Tibial artery (tissue), 4 donors: ENCODE data around the gene NRL.

Experiments used
- DNase-seq, 2 donors: peaks; one replicate each; pipeline ENCODE4 v3.0.0-alpha.2; 2019
- H3K27ac ChIP-seq, 2 donors: fragments of 200-600 bp; sonication (generic) in 1 of 2; 1 replicate in 1 of 2; 2 replicates in 1 of 2; pipeline ENCODE4 v1.5.1; 2018 to 2019; ENCODE audit warnings: mild to moderate bottlenecking in 1 of 2
- H3K27me3 ChIP-seq, 2 donors: fragments of 200-600 bp; sonication (generic) in 1 of 2; one replicate each; pipeline versions ENCODE4 v1.5.1 to v1.6.0; 2016 to 2019
- H3K36me3 ChIP-seq, 3 donors: fragments of 200-600 bp; sonication (generic) in 2 of 3; one replicate each; pipeline ENCODE4 v1.5.1; 2016 to 2019; ENCODE audit warnings: mild to moderate bottlenecking in 2 of 3
- H3K4me1 ChIP-seq, 4 donors: fragments of 200-600 bp; sonication (generic) in 2 of 4; 1 replicate in 3 of 4; 2 replicates in 1 of 4; pipeline ENCODE4 v1.5.1; 2016 to 2019
- H3K4me3 ChIP-seq, 2 donors: fragments of 200-600 bp; sonication (generic) in 1 of 2; 1 replicate in 1 of 2; 2 replicates in 1 of 2; pipeline ENCODE4 v1.5.1; 2018 to 2019; ENCODE audit warnings: mild to moderate bottlenecking in 2 of 2
- H3K9me3 ChIP-seq, 3 donors: fragments of 200-600 bp; sonication (generic) in 1 of 3; one replicate each; pipeline ENCODE4 v1.5.1; 2016 to 2019
- intact Hi-C: fragments of 100-400 bp; cut with DNase I; formaldehyde crosslinking; loops from one replicate; pipeline ENCODE4 v1.15.0; 2023; ENCODE audit warnings: low total_unique reads
- TF ChIP-seq, protein P1 (sequence below), 2 experiments: fragments of 200-600 bp in 1 of 2; fragments of 450-650 bp in 1 of 2; IDR thresholded peaks; one replicate each; pipeline ENCODE4 v1.5.1; 2017 to 2019; ENCODE audit warnings: antibody characterized with exemption in 2 of 2, mild to moderate bottlenecking in 1 of 2, moderate library complexity in 1 of 2

NRL gene

GRCh38 chr14:24077086-24077485 is 37.7 kb downstream of the NRL start:
- H3K4me1 ChIP-seq: peaks cover 0 to 20% (median 13%) of the 10 kb centered on the region in 4 donors
- H3K27ac ChIP-seq: no peak overlapping the region
- intact Hi-C loops: no loop called here
- peaks cover 0 to 56% of the 10 kb centered on the region in 2 donors for H3K27me3 ChIP-seq
- DNase-seq: no peak
- no peaks in the 10 kb centered on the region for H3K36me3 ChIP-seq
- H3K9me3 ChIP-seq: no peaks in the 10 kb centered on the region
- H3K4me3 ChIP-seq: no peak overlapping the region
- TF ChIP-seq, protein P1, sequence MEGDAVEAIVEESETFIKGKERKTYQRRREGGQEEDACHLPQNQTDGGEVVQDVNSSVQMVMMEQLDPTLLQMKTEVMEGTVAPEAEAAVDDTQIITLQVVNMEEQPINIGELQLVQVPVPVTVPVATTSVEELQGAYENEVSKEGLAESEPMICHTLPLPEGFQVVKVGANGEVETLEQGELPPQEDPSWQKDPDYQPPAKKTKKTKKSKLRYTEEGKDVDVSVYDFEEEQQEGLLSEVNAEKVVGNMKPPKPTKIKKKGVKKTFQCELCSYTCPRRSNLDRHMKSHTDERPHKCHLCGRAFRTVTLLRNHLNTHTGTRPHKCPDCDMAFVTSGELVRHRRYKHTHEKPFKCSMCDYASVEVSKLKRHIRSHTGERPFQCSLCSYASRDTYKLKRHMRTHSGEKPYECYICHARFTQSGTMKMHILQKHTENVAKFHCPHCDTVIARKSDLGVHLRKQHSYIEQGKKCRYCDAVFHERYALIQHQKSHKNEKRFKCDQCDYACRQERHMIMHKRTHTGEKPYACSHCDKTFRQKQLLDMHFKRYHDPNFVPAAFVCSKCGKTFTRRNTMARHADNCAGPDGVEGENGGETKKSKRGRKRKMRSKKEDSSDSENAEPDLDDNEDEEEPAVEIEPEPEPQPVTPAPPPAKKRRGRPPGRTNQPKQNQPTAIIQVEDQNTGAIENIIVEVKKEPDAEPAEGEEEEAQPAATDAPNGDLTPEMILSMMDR (IDR thresholded peaks at IDR 0.05): no peak

GRCh38 chr14:24076302-24076601 is 38.5 kb downstream of the NRL start:
- DNase-seq: no peak
- Histone ChIP-seq H3K36me3 (no peaks in the 10 kb centered on the region), H3K27ac (no peak overlapping the region), H3K27me3 (peaks cover 0 to 58% of the 10 kb centered on the region in 2 donors), H3K4me3 (no peak overlapping the region), H3K9me3 (no peaks in the 10 kb centered on the region), H3K4me1 (peaks cover 0 to 23% (median 17%) of the 10 kb centered on the region in 4 donors)
- intact Hi-C loops: no loop called here
- TF ChIP-seq, protein P1 (IDR thresholded peaks at IDR 0.05): no peak

DNA sequence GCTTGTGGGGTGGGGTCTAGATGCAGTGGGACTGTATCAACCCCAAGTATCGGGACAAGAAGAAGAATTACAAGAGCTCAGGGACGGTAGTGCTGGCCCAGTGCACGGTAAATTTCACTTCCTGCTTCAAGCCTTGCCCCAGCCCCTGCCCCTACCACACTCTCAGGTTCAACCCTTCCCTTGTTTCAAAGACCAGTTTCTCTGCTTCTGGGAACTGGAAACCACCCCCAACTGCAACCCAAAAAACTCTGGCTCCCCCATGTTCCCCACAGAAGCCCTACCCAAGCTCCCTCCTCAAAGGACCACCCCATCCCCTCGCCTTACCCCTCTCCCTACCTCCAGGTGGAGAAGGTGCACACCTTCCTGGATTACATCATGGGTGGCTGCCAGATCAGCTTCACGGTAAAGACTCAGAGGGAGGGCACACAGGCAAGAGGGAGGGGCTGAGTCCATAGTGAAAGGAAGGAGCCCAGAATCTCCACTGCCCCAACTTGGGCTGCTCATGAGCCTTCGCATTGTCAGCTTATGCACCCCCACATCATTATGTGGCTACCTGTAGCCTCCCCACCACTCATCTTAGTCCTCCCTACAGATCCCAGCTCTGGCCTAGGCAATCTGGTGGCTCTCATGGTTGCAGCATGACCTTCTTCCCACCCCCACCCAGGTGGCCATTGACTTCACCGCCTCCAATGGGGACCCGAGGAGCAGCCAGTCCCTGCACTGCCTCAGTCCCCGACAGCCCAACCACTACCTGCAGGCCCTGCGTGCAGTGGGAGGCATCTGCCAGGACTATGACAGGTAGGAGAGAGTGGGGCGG is 39.1 kb downstream of the NRL start:
- Histone ChIP-seq H3K27ac (no peak overlapping the region), H3K27me3 (peaks cover 0 to 58% of the 10 kb centered on the region in 2 donors), H3K9me3 (no peaks in the 10 kb centered on the region), H3K4me1 (peaks cover 0 to 23% (median 17%) of the 10 kb centered on the region in 4 donors), H3K36me3 (no peaks in the 10 kb centered on the region), H3K4me3 (no peak overlapping the region)
- no peak for DNase-seq
- intact Hi-C loops: no loop called here
- TF ChIP-seq, protein P1 (IDR thresholded peaks at IDR 0.05): no peak

DNA sequence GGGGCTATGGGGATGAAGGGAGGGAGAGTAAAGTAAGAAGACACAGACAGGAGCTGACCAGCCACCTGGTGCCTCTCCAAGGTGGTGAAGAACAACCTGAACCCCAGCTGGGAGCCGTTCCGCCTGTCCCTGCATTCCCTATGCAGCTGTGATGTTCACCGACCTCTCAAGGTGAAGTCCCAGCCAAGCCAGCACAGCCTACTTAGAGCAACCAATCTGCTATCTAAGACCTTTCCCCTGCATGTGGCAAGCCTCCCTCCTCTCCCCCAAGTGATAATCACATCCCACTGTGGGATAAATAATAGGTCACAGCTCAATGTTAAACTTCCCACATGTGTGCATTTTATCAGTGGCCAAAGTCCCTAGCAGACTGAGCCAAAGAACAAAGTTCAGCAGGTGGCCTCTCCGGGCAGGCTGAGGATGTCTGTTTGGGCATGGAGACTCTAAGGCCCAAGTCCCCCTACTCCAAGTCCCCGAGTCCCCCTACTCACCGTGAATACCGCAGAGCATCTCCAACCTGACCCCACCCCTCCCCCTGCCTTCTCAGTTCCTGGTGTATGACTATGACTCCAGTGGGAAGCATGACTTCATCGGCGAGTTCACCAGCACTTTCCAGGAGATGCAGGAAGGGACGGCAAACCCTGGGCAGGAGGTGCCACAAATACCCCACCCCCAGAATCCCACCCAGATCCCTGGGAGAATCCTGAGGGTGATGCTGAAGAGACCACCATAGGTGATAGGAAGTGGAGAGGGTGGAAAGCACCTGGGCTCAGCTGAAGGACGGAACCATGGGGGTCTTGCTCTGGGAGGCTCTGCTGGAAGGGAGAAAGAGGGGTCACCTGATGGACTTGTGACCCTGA is 39.9 kb downstream of the NRL start:
- Histone ChIP-seq H3K4me1 (peaks cover 0 to 21% (median 16%) of the 10 kb centered on the region in 4 donors), H3K27me3 (peaks cover 0 to 58% of the 10 kb centered on the region in 2 donors), H3K27ac (no peak overlapping the region), H3K4me3 (no peak overlapping the region), H3K9me3 (no peaks in the 10 kb centered on the region), H3K36me3 (no peaks in the 10 kb centered on the region)
- DNase-seq: no peak
- TF ChIP-seq, protein P1 (IDR thresholded peaks at IDR 0.05): no peak
- intact Hi-C loops: no loop called here

- Histone ChIP-seq H3K4me3 (no peak overlapping the region), H3K27me3 (peaks cover 0 to 58% of the 10 kb centered on the region in 2 donors), H3K9me3 (no peaks in the 10 kb centered on the region), H3K4me1 (peaks cover 0 to 21% (median 16%) of the 10 kb centered on the region in 4 donors), H3K27ac (no peak overlapping the region), H3K36me3 (no peaks in the 10 kb centered on the region)
- intact Hi-C loops: no loop called here
- DNase-seq: no peak
- TF ChIP-seq, protein P1 (IDR thresholded peaks at IDR 0.05): no peak
These were observed 41.6 kb downstream of the NRL start for GRCh38 chr14:24072881-24073877.
